H1 (cell line): ENCODE results near the gene PEAK1. TPM values are rescaled to one million over a fixed set of nuclear protein-coding genes. Genes with fewer than 3 reads are reported as not detected.

Experiments
- CTCF ChIA-PET: fragments of 300-600 bp; sonication (Branson Sonifier 250); formaldehyde crosslinking; loops from one replicate; lab custom pipeline; 2021; ENCODE audit not compliant: partially characterized antibody; lab: Charles Lee
- POLR2A ChIA-PET: fragments of 300-600 bp; sonication (Branson Sonifier 250); formaldehyde crosslinking; loops from one replicate; lab custom pipeline; 2021; ENCODE audit warnings: inconsistent platforms; ENCODE audit not compliant: partially characterized antibody; lab: Charles Lee
- DNase-seq, 2 experiments: peaks; one replicate each; pipeline versions ENCODE4 v3.0.0 to v3.0.0-alpha.2; 2010 to 2022; ENCODE audit warnings: low spot score in 2 of 2, low read depth in 1 of 2, mixed read lengths in 1 of 2
- FAIRE-seq: peaks from 2 replicates; lab custom pipeline; 2011; peaks lifted over from hg19 to GRCh38; lab: Jason Lieb, UNC
- H2AFZ ChIP-seq: 2 replicates; pipeline ENCODE4 v1.8.1; 2012; ENCODE audit warnings: low read length, inconsistent platforms
- H2AK5ac ChIP-seq: 2 replicates; pipeline ENCODE4 v1.6.1; 2013; ENCODE audit warnings: low read depth, low read length
- H2BK120ac ChIP-seq: replicated peaks from 2 replicates; pipeline ENCODE3; 2013; ENCODE audit warnings: low read depth, low read length, inconsistent platforms
- H2BK12ac ChIP-seq: 2 replicates; pipeline ENCODE4 v1.6.1; 2013; ENCODE audit warnings: low read depth, low read length
- H2BK15ac ChIP-seq: 2 replicates; pipeline ENCODE4 v1.6.1; 2013; ENCODE audit warnings: low read length
- H2BK20ac ChIP-seq: 2 replicates; pipeline ENCODE4 v1.6.1; 2013; ENCODE audit warnings: low read length
- H2BK5ac ChIP-seq: 2 replicates; pipeline ENCODE4 v1.6.1; 2013; ENCODE audit warnings: low read depth, low read length
- H3K14ac ChIP-seq: 2 replicates; pipeline ENCODE4 v1.6.1; 2013; ENCODE audit warnings: inconsistent platforms; ENCODE audit not compliant: insufficient read length
- H3K18ac ChIP-seq: 2 replicates; pipeline ENCODE4 v1.6.1; 2013; ENCODE audit warnings: low read length; ENCODE audit errors: extremely low read depth
- H3K23ac ChIP-seq: 2 replicates; pipeline ENCODE4 v1.6.1; 2013; ENCODE audit warnings: inconsistent platforms; ENCODE audit not compliant: insufficient read length
- H3K23me2 ChIP-seq: 2 replicates; pipeline ENCODE4 v1.6.1; 2013; ENCODE audit warnings: low read depth, low read length
- H3K27ac ChIP-seq: 2 replicates; pipeline ENCODE4 v1.6.1; 2011; ENCODE audit warnings: low read depth, low read length, inconsistent platforms
- H3K27me3 ChIP-seq, 4 experiments: replicated peaks in 1 of 4; 1 replicate in 1 of 4; 2 replicates in 3 of 4; pipeline versions ENCODE4 v1.6.1 to v1.8.1; 2011 to 2013; ENCODE audit warnings: low read length in 3 of 4, mild to moderate bottlenecking in 3 of 4, inconsistent platforms in 2 of 4, mixed read lengths in 2 of 4, moderate library complexity in 1 of 4; ENCODE audit not compliant: control insufficient read depth in 3 of 4, insufficient read depth in 3 of 4; ENCODE audit errors: extremely low read depth in 1 of 4
- H3K36me3 ChIP-seq, 4 experiments: 2 replicates each; pipeline versions ENCODE4 v1.6.1 to v1.8.1; 2011 to 2013; ENCODE audit warnings: mild to moderate bottlenecking in 4 of 4, low read length in 3 of 4, moderate library complexity in 2 of 4, control low read depth in 1 of 4, inconsistent platforms in 1 of 4; ENCODE audit not compliant: insufficient read depth in 4 of 4, control insufficient read depth in 2 of 4
- H3K4ac ChIP-seq: replicated peaks from 2 replicates; pipeline ENCODE3; 2013; ENCODE audit warnings: low read length, low read depth, mixed read lengths, inconsistent platforms; ENCODE audit not compliant: insufficient read length
- H3K4me1 ChIP-seq, 4 experiments: replicated peaks in 1 of 4; 1 replicate in 1 of 4; 2 replicates in 3 of 4; pipeline versions ENCODE4 v1.6.1 to v1.8.1; 2011 to 2013; ENCODE audit warnings: low read length in 3 of 4, inconsistent platforms in 2 of 4, mixed read lengths in 1 of 4; ENCODE audit not compliant: insufficient read depth in 4 of 4, control insufficient read depth in 3 of 4
- H3K4me2 ChIP-seq, 2 experiments: 2 replicates each; pipeline versions ENCODE4 v1.6.1 to v1.8.1; 2011 to 2013; ENCODE audit warnings: low read depth in 2 of 2, low read length in 2 of 2, control low read depth in 1 of 2, inconsistent platforms in 1 of 2, mild to moderate bottlenecking in 1 of 2; ENCODE audit not compliant: insufficient read depth in 1 of 2
- H3K4me3 ChIP-seq, 4 experiments: fragments of 200-600, 300-600 bp in 1 of 4; sonication (generic), shearing (Covaris generic), sonication (Bioruptor Twin) in 1 of 4; 2 replicates each; pipeline versions ENCODE4 v1.5.1 to v1.8.1; 2011 to 2016; ENCODE audit warnings: low read length in 4 of 4, low read depth in 3 of 4, control low read depth in 2 of 4, inconsistent platforms in 2 of 4, mild to moderate bottlenecking in 2 of 4, mixed read lengths in 1 of 4, moderate library complexity in 1 of 4; ENCODE audit not compliant: insufficient read depth in 2 of 4; ENCODE audit errors: extremely low read depth in 1 of 4
- H3K56ac ChIP-seq: replicated peaks from 2 replicates; pipeline ENCODE3; 2013; ENCODE audit warnings: low read depth, mild to moderate bottlenecking, mixed read lengths, low read length, inconsistent platforms; ENCODE audit not compliant: insufficient read length
- H3K79me1 ChIP-seq: 2 replicates; pipeline ENCODE4 v1.6.1; 2013; ENCODE audit warnings: low read depth, low read length, control low read depth
- H3K79me2 ChIP-seq, 2 experiments: 2 replicates each; pipeline versions ENCODE4 v1.6.1 to v1.8.1; 2012 to 2013; ENCODE audit warnings: low read length in 2 of 2, mild to moderate bottlenecking in 2 of 2, inconsistent platforms in 1 of 2; ENCODE audit not compliant: insufficient read depth in 2 of 2, control insufficient read depth in 1 of 2
- H3K9ac ChIP-seq, 4 experiments: replicated peaks in 1 of 4; 1 replicate in 1 of 4; 2 replicates in 3 of 4; pipeline versions ENCODE4 v1.6.1 to v1.8.1; 2011 to 2013; ENCODE audit warnings: low read depth in 3 of 4, low read length in 3 of 4, control low read depth in 2 of 4, mild to moderate bottlenecking in 2 of 4, moderate library complexity in 2 of 4, inconsistent platforms in 1 of 4; ENCODE audit errors: extremely low read depth in 1 of 4
- H3K9me3 ChIP-seq, 2 experiments: 2 replicates each; pipeline versions ENCODE4 v1.6.1 to v1.8.1; 2012 to 2013; ENCODE audit warnings: mild to moderate bottlenecking in 2 of 2, moderate library complexity in 2 of 2, control low read depth in 1 of 2, inconsistent platforms in 1 of 2, low read depth in 1 of 2, low read length in 1 of 2, mixed read lengths in 1 of 2; ENCODE audit not compliant: insufficient read depth in 2 of 2
- H4K20me1 ChIP-seq, 2 experiments: replicated peaks in 1 of 2; 2 replicates each; pipeline versions ENCODE3 to v1.8.1; 2011 to 2013; ENCODE audit warnings: inconsistent platforms in 2 of 2, low read length in 2 of 2, mild to moderate bottlenecking in 1 of 2; ENCODE audit not compliant: insufficient read depth in 2 of 2, control insufficient read depth in 1 of 2
- H4K5ac ChIP-seq: 2 replicates; pipeline ENCODE4 v1.6.1; 2013; ENCODE audit warnings: low read length, low read depth, mixed read lengths, inconsistent platforms; ENCODE audit not compliant: insufficient read length
- H4K8ac ChIP-seq: 2 replicates; pipeline ENCODE4 v1.8.0; 2013; ENCODE audit warnings: mild to moderate bottlenecking, moderate library complexity, low read length, inconsistent platforms; ENCODE audit not compliant: insufficient read depth; ENCODE audit errors: extremely low read depth
- H4K91ac ChIP-seq: replicated peaks from 2 replicates; pipeline ENCODE3; 2013; ENCODE audit warnings: low read length, mixed read lengths, inconsistent platforms; ENCODE audit not compliant: insufficient read length
- CTCF ChIP-seq, 3 experiments: IDR thresholded peaks; 1 replicate in 2 of 3; 2 replicates in 1 of 3; pipeline versions ENCODE4 v1.5.1 to v1.6.1; 2011; ENCODE audit warnings: low read length in 3 of 3, mild to moderate bottlenecking in 3 of 3, inconsistent platforms in 2 of 3, low read depth in 1 of 3, moderate library complexity in 1 of 3; ENCODE audit not compliant: insufficient read depth in 1 of 3; ENCODE audit errors: control extremely low read depth in 1 of 3
- EGR1 ChIP-seq: IDR thresholded peaks from 2 replicates; pipeline ENCODE4 v1.6.1; 2011; ENCODE audit warnings: low read depth, low read length, borderline replicate concordance
- POU5F1 ChIP-seq: IDR thresholded peaks from 2 replicates; pipeline ENCODE4 v1.6.1; 2011; ENCODE audit warnings: low read depth, mild to moderate bottlenecking, low read length, moderate library complexity
- RAD21 ChIP-seq, 2 experiments: IDR thresholded peaks in 1 of 2; conservative IDR thresholded peaks in 1 of 2; 2 replicates each; pipeline ENCODE4 v1.6.1; 2011; ENCODE audit warnings: low read depth in 2 of 2, low read length in 2 of 2, improper control_type of control experiment in 1 of 2, inconsistent platforms in 1 of 2, mild to moderate bottlenecking in 1 of 2, moderate library complexity in 1 of 2
- TAF1 ChIP-seq: IDR thresholded peaks from 2 replicates; pipeline ENCODE4 v1.6.1; 2011; ENCODE audit warnings: mild to moderate bottlenecking, low read depth, low read length
- TAF7 ChIP-seq: optimal IDR thresholded peaks from 2 replicates; pipeline ENCODE3; 2011; ENCODE audit warnings: low read depth, mild to moderate bottlenecking, inconsistent platforms, low read length, moderate library complexity, borderline replicate concordance
- WGBS, 2 experiments: shearing (Covaris generic) in 1 of 2; methylation state at CpG; one replicate each; pipeline versions ENCODE4 v1.1.6 to v1.1.7; 2013 to 2015; ENCODE audit warnings: low lambda C conversion rate in 2 of 2, mixed read lengths in 2 of 2, inconsistent platforms in 1 of 2, low coverage in 1 of 2, missing lambda C conversion rate in 1 of 2; ENCODE audit not compliant: insufficient replicate concordance in 2 of 2, insufficient coverage in 1 of 2, insufficient read length in 1 of 2; ENCODE audit errors: extremely low coverage in 1 of 2, missing lambda C conversion rate in 1 of 2; 5-methylcytosine and 5-hydroxymethylcytosine counted together
- polyA plus RNA-seq, 7 experiments: library from polyadenylated mRNA; depleted of rRNA in 3 of 7; stranded (reverse) in 5 of 7; unstranded in 2 of 7; fragments of >200 nt in 5 of 7; fragments of 200-250 nt in 2 of 7; gene quantifications; 1 replicate in 5 of 7; 2 replicates in 1 of 7; 4 replicates in 1 of 7; pipeline versions ENCODE4 v1.2.1 to v1.2.3, GENCODE V29; 2011 to 2013; ENCODE audit warnings: missing spikeins in 2 of 7, mixed read lengths in 2 of 7
- total RNA-seq: library from RNA; stranded (reverse); fragmentation: NEBNext Ultra II Directional; extraction: Animal tissue kit (Norgen Biotek cat#: 25700); gene quantifications from 2 replicates; pipeline ENCODE4 v1.2.1, GENCODE V29; 2021

Gene PEAK1
- total and polyA plus RNA-seq, 2 of the 8 experiments (the other 6 are each of a cell fraction or from before 2014, with no cell fraction given) = 8.8 to 44.8 TPM

DNA sequence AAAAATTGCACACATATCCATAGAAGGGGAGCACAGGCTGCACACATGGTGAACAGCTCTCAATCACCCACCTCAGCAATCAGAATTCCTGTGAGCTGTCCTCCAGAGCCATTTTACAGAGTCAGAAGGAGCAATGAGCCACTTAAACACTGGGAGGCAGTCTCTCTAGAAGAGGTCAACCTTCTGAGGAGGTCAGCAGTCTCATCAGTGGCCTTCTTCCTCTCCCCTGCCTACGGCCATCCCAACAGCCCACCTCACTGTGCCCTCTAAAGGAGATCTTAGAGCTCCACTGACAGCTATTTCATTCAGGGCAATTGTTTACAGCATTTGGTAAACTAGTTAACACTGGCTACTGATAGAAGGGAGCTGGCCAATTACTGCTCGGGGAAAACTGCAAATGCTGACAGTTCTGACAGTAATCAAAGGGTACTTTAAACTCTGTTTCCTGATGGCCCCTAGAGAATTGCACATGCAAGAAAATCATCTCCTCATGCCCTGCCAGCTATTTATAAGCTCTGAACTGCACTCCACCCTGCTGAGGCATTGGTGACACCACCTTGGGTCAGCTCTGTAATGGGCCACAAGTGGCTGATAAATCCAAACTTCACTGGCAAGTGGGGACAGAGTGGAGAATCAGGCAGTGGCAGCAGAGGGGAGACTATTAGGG, 306.9 kb downstream of the PEAK1 start:
- Histone ChIP-seq H3K18ac (no peak overlapping the region), H3K27ac (no peak overlapping the region), H3K56ac (no peak overlapping the region), H2AK5ac (no peak overlapping the region), H4K91ac (no peak overlapping the region), H3K9ac (no peak overlapping the region), H4K5ac (no peak overlapping the region), H3K27me3 (no peaks in the 10 kb centered on the region), H2BK120ac (no peak overlapping the region), H4K8ac (no peak overlapping the region), H2BK20ac (no peak overlapping the region), H3K23ac (no peak overlapping the region), H3K4ac (no peak overlapping the region), H3K23me2 (no peaks in the 10 kb centered on the region), H3K79me2 (no peaks in the 10 kb centered on the region), H3K36me3 (0 out of 8 replicates have a peak, but pooled peaks cover 0 to 3% (median 0%) of the 10 kb centered on the region in 4 experiments), H3K9me3 (no peaks in the 10 kb centered on the region), H3K4me3 (no peak overlapping the region), H2BK5ac (no peak overlapping the region), H3K4me2 (no peak overlapping the region), H3K14ac (no peak overlapping the region), H4K20me1 (peaks cover 0 to 1% of the 10 kb centered on the region in 2 experiments), H2BK12ac (no peak overlapping the region), H2AFZ (no peak overlapping the region), H3K4me1 (no peaks in the 10 kb centered on the region; a peak in 2 of 7 replicates), H2BK15ac (no peak overlapping the region), H3K79me1 (no peaks in the 10 kb centered on the region)
- WGBS, 2 experiments = 88% methylated on average over 2 of the region's 2 CpGs; no CpG with 5 or more reads in 1 of the 2 experiments
- FAIRE-seq (peak; percentile 72), DNase-seq (peak in 1 of 2 experiments; percentile 36)
- ChIA-PET POLR2A (no interaction called here), CTCF (interaction anchor here (0.6 to 3.2 kb wide), 28 partner anchors 9 to 762 kb away, joined by 3 to 24 read pairs (median 4); no protein-coding TSS in a partner anchor)
- TF ChIP-seq POU5F1 (no peak), RAD21 (IDR thresholded peaks at IDR 0.05 in 1 of 2, conservative IDR thresholded peaks at IDR 0.05 in 1 of 2; ENCODE audit: low read depth in 2 of 2, low read length in 2 of 2) (peak; percentile 37 to 52), CTCF (IDR thresholded peaks at IDR 0.05; ENCODE audit: control extremely low read depth in 1 of 3, insufficient read depth in 1 of 3, low read depth in 1 of 3, low read length in 3 of 3) (peak; percentile 3 to 64 (median 35); a peak in 3 of 4 replicates), TAF1 (no peak), TAF7 (no peak), EGR1 (no peak)
